ENCODE results near the gene APBA2.

Gene APBA2

DNA sequence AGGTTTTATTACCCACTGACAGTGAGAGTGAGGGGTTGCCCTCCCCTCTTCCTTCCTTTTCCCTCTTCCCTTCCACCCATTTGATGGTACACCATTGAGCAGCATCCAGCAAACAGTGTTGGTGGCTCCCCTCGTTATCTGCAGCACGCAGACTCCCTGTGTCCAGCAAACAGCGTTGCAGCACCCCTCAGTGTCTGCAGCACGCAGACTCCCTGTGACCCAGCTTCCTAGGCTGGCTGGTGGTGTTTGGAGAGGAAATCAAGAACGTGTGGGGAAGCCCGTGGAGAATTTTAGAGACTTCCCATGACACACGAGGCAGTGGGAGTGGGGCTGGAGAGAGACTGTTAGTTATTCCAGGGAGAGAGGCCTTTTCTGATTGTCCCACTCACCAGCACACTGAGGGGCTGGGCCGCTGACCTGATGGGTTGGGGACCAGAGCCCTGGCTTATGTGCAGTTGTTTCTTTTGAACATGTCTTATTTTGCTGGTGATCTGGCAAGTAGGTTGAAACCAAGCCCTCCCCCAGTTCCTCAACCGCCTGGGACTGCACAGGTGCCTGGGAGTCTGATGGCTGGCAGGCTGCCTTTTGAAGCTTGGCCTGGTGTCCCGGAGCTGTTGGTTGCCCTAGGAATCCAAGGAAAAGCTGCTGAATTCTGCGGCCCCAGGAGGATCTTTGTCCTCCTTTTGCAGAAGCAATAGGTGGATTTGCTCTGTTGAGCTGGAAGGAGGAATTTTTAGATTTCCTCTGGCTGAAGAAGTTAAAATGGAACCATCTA, 19.0 kb downstream of the APBA2 start:
- H3K9me3 ChIP-seq (ENCODE audit: insufficient read depth, low read length), result no peaks in the 10 kb centered on the region
- no peaks in the 10 kb centered on the region for H3K27me3 ChIP-seq (ENCODE audit: low read depth, low read length)
- no peaks in the 10 kb centered on the region for H4K20me1 ChIP-seq (ENCODE audit: insufficient read depth, low read length)
- H3K4me1 ChIP-seq (ENCODE audit: low read length), result peaks cover 65% of the 10 kb centered on the region
- no peaks in the 10 kb centered on the region for H3K36me3 ChIP-seq (replicated peaks; ENCODE audit: low read depth, low read length)
- peak overlapping the region; percentile 55 for H3K4me3 ChIP-seq (ENCODE audit: low read length)
- peak overlapping the region; percentile 38 for H3K9ac ChIP-seq (ENCODE audit: low read length)
- H3K4me2 ChIP-seq (ENCODE audit: low read length), result peak overlapping the region; percentile 86
- TF ChIP-seq EZH2phosphoT487 (IDR thresholded peaks at IDR 0.05; ENCODE audit: low read depth), result no peak
- TF ChIP-seq, protein P1, sequence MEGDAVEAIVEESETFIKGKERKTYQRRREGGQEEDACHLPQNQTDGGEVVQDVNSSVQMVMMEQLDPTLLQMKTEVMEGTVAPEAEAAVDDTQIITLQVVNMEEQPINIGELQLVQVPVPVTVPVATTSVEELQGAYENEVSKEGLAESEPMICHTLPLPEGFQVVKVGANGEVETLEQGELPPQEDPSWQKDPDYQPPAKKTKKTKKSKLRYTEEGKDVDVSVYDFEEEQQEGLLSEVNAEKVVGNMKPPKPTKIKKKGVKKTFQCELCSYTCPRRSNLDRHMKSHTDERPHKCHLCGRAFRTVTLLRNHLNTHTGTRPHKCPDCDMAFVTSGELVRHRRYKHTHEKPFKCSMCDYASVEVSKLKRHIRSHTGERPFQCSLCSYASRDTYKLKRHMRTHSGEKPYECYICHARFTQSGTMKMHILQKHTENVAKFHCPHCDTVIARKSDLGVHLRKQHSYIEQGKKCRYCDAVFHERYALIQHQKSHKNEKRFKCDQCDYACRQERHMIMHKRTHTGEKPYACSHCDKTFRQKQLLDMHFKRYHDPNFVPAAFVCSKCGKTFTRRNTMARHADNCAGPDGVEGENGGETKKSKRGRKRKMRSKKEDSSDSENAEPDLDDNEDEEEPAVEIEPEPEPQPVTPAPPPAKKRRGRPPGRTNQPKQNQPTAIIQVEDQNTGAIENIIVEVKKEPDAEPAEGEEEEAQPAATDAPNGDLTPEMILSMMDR (IDR thresholded peaks at IDR 0.05; ENCODE audit: low read depth, low read length), result no peak
- no peaks in the 10 kb centered on the region for H3K79me2 ChIP-seq (ENCODE audit: low read length)
- no peak overlapping the region; the same call in 1 of the 2 replicates for H3K27ac ChIP-seq (ENCODE audit: low read length)
- peak overlapping the region; percentile 76; the same call in 1 of the 2 replicates for H2AFZ ChIP-seq (ENCODE audit: low read depth, low read length)

DNA sequence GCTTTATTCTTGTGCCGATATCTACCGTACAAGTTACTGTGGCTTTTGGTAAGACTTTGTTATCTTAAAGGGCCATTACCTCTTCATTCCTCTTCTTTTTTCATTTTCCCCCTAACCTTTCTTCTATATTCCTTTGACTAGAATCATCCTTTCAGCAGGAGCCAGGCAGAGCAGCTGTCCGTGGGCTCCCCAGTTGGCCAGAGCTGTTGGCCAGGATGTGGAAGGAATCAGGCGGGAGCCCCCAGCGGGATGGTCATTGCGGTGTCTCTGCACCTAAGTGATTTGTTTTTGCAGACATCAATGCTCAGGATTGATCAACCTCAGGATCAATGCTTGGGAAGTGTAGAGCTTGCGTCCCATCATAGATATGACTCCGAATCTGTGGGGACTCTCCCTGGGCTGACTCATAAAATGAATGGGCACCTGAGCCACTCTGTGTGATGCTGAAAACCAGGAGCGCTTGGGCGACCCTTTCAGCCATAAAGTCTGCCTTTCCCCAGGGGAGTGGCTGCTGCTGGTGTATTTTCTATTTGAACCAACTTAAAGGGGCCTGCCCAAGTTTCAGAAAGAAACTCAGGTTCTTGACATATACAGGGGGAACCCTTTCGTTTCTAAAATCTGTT, 21.7 kb downstream of the APBA2 start:
- TF ChIP-seq EZH2phosphoT487 (IDR thresholded peaks at IDR 0.05; ENCODE audit: low read depth), result no peak
- TF ChIP-seq, protein P1 (IDR thresholded peaks at IDR 0.05; ENCODE audit: low read depth, low read length), result no peak
- Histone ChIP-seq H3K27ac (ENCODE audit: low read length) (peak overlapping the region; percentile 54), H3K9me3 (ENCODE audit: insufficient read depth, low read length) (no peaks in the 10 kb centered on the region), H3K27me3 (ENCODE audit: low read depth, low read length) (no peaks in the 10 kb centered on the region), H4K20me1 (ENCODE audit: insufficient read depth, low read length) (no peaks in the 10 kb centered on the region), H3K4me3 (ENCODE audit: low read length) (peak overlapping the region; percentile 59; the same call in 1 of the 2 replicates), H3K9ac (ENCODE audit: low read length) (no peak overlapping the region; the same call in 1 of the 2 replicates), H3K36me3 (replicated peaks; ENCODE audit: low read depth, low read length) (no peaks in the 10 kb centered on the region), H3K79me2 (ENCODE audit: low read length) (no peaks in the 10 kb centered on the region), H2AFZ (ENCODE audit: low read depth, low read length) (no peak overlapping the region), H3K4me1 (ENCODE audit: low read length) (peaks cover 74% of the 10 kb centered on the region), H3K4me2 (ENCODE audit: low read length) (peak overlapping the region; percentile 80)

- Histone ChIP-seq H2AFZ (ENCODE audit: low read depth, low read length) (no peak overlapping the region), H3K36me3 (replicated peaks; ENCODE audit: low read depth, low read length) (no peaks in the 10 kb centered on the region), H3K4me3 (ENCODE audit: low read length) (no peak overlapping the region), H3K27ac (ENCODE audit: low read length) (no peak overlapping the region), H3K9me3 (ENCODE audit: insufficient read depth, low read length) (no peaks in the 10 kb centered on the region), H3K4me2 (ENCODE audit: low read length) (no peak overlapping the region), H4K20me1 (ENCODE audit: insufficient read depth, low read length) (no peaks in the 10 kb centered on the region), H3K4me1 (ENCODE audit: low read length) (peaks cover 48% of the 10 kb centered on the region), H3K27me3 (ENCODE audit: low read depth, low read length) (no peaks in the 10 kb centered on the region), H3K79me2 (ENCODE audit: low read length) (no peaks in the 10 kb centered on the region), H3K9ac (ENCODE audit: low read length) (no peak overlapping the region)
- TF ChIP-seq EZH2phosphoT487 (IDR thresholded peaks at IDR 0.05; ENCODE audit: low read depth), result no peak
- TF ChIP-seq, protein P1 (IDR thresholded peaks at IDR 0.05; ENCODE audit: low read depth, low read length), result no peak
These were observed 24.3 kb downstream of the APBA2 start for GRCh38 chr15:28909958-28910500.

DNA sequence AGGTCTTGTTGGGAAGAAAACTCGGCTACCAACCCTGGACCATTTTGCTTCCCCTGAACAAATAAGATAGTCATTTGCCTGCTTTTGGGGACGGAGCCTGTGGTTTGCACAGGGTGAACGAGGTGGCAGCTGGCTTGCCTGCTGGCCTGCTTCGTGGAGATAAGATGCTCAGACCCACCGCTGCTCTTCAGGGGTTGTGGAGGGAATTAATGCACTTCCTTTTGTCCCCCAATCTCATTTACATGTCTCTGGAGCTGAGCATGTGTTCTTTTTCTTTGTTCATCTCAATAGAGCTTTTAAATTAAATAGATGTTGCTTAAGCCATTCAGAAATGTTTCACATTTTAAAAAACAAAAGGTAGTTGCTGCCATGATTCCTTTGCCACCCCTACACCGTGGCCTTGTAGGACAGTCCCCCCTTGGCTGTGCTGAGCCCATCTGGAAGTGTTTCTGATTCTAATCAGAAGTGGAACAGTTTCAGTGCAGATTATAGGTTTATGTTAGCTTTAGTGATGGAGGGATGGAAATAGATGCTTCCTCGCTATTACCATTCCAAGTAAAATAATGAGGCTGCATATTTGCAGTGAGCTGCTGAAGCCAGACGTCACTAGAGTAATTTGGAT, 25.6 kb downstream of the APBA2 start:
- Histone ChIP-seq H2AFZ (ENCODE audit: low read depth, low read length) (peak overlapping the region; percentile 59; the same call in 1 of the 2 replicates), H3K4me3 (ENCODE audit: low read length) (no peak overlapping the region), H3K27ac (ENCODE audit: low read length) (no peak overlapping the region), H3K79me2 (ENCODE audit: low read length) (no peaks in the 10 kb centered on the region), H3K36me3 (replicated peaks; ENCODE audit: low read depth, low read length) (no peaks in the 10 kb centered on the region), H3K9ac (ENCODE audit: low read length) (no peak overlapping the region), H3K9me3 (ENCODE audit: insufficient read depth, low read length) (no peaks in the 10 kb centered on the region), H3K27me3 (ENCODE audit: low read depth, low read length) (no peaks in the 10 kb centered on the region), H4K20me1 (ENCODE audit: insufficient read depth, low read length) (no peaks in the 10 kb centered on the region), H3K4me2 (ENCODE audit: low read length) (peak overlapping the region; percentile 22; the same call in 1 of the 2 replicates), H3K4me1 (ENCODE audit: low read length) (peaks cover 38% of the 10 kb centered on the region)
- no peak for TF ChIP-seq EZH2phosphoT487 (IDR thresholded peaks at IDR 0.05; ENCODE audit: low read depth)
- TF ChIP-seq, protein P1 (IDR thresholded peaks at IDR 0.05; ENCODE audit: low read depth, low read length), result no peak
